Muscle layer of colon (tissue), 2 donors: ENCODE results near the gene CROT.

Experiments used
- H3K27ac ChIP-seq: one replicate; pipeline ENCODE4 v1.7.0; 2013; ENCODE audit warnings: low read depth, mild to moderate bottlenecking, low read length, moderate library complexity
- H3K27me3 ChIP-seq, 2 donors: one replicate each; pipeline ENCODE4 v1.7.0; 2013; ENCODE audit warnings: low read length in 2 of 2, mild to moderate bottlenecking in 2 of 2; ENCODE audit not compliant: insufficient read depth in 2 of 2, control insufficient read depth in 1 of 2
- H3K36me3 ChIP-seq: one replicate; pipeline ENCODE4 v1.7.0; 2013; ENCODE audit warnings: mild to moderate bottlenecking, low read length; ENCODE audit not compliant: insufficient read depth
- H3K4me1 ChIP-seq: one replicate; pipeline ENCODE4 v1.7.0; 2013; ENCODE audit warnings: mild to moderate bottlenecking, low read length; ENCODE audit not compliant: insufficient read depth
- H3K4me3 ChIP-seq, 2 donors: one replicate each; pipeline ENCODE4 v1.7.0; 2013; ENCODE audit warnings: low read length in 2 of 2, low read depth in 1 of 2, mild to moderate bottlenecking in 1 of 2, moderate library complexity in 1 of 2
- H3K9ac ChIP-seq: one replicate; pipeline ENCODE4 v1.7.0; 2013; ENCODE audit warnings: low read length
- H3K9me3 ChIP-seq: one replicate; pipeline ENCODE4 v1.7.0; 2013; ENCODE audit warnings: mild to moderate bottlenecking, low read length
- donor health status: abdominal sarcoma.
- donor health status: Adenocarcinoma of cecum.

CROT gene

GRCh38 chr7:87380905-87381304 lies 35.4 kb downstream of the CROT start:
- Histone ChIP-seq H3K27ac (no peak overlapping the region), H3K27me3 (no peaks in the 10 kb centered on the region), H3K36me3 (peaks cover 10% of the 10 kb centered on the region), H3K4me1 (no peaks in the 10 kb centered on the region), H3K4me3 (no peak overlapping the region), H3K9me3 (no peaks in the 10 kb centered on the region), H3K9ac (no peak overlapping the region)

GRCh38 chr7:87391020-87391701 lies 45.7 kb downstream of the CROT start:
- no peak overlapping the region for H3K4me3 ChIP-seq
- no peak overlapping the region for H3K27ac ChIP-seq
- no peaks in the 10 kb centered on the region for H3K27me3 ChIP-seq
- no peaks in the 10 kb centered on the region for H3K9me3 ChIP-seq
- H3K4me1 ChIP-seq = no peaks in the 10 kb centered on the region
- H3K36me3 ChIP-seq = peaks cover 22% of the 10 kb centered on the region
- no peak overlapping the region for H3K9ac ChIP-seq

- Histone ChIP-seq H3K36me3 (peaks cover 22% of the 10 kb centered on the region), H3K9ac (no peak overlapping the region), H3K27me3 (no peaks in the 10 kb centered on the region), H3K4me3 (no peak overlapping the region), H3K4me1 (no peaks in the 10 kb centered on the region), H3K27ac (no peak overlapping the region), H3K9me3 (no peaks in the 10 kb centered on the region)
Observed at GRCh38 chr7:87395442-87396020, 50.1 kb downstream of the CROT start.

GRCh38 chr7:87398446-87398845 lies 53.0 kb downstream of the CROT start:
- Histone ChIP-seq H3K27me3 (no peaks in the 10 kb centered on the region), H3K9me3 (no peaks in the 10 kb centered on the region), H3K36me3 (peaks cover 3% of the 10 kb centered on the region), H3K27ac (no peak overlapping the region), H3K9ac (no peak overlapping the region), H3K4me3 (no peak overlapping the region), H3K4me1 (no peaks in the 10 kb centered on the region)

GRCh38 chr7:87404674-87405073 lies 59.2 kb downstream of the CROT start:
- no peak overlapping the region for H3K27ac ChIP-seq
- no peak overlapping the region for H3K4me3 ChIP-seq
- no peaks in the 10 kb centered on the region for H3K9me3 ChIP-seq
- no peak overlapping the region for H3K9ac ChIP-seq
- H3K4me1 ChIP-seq = no peaks in the 10 kb centered on the region
- H3K36me3 ChIP-seq = no peaks in the 10 kb centered on the region
- no peaks in the 10 kb centered on the region for H3K27me3 ChIP-seq

- Histone ChIP-seq H3K4me3 (no peak overlapping the region), H3K27me3 (no peaks in the 10 kb centered on the region), H3K9me3 (no peaks in the 10 kb centered on the region), H3K9ac (no peak overlapping the region), H3K27ac (no peak overlapping the region), H3K4me1 (no peaks in the 10 kb centered on the region), H3K36me3 (no peaks in the 10 kb centered on the region)
Observed at GRCh38 chr7:87411186-87411585, 65.7 kb downstream of the CROT start.

GRCh38 chr7:87413029-87413428 lies 67.6 kb downstream of the CROT start:
- Histone ChIP-seq H3K27me3 (no peaks in the 10 kb centered on the region), H3K36me3 (no peaks in the 10 kb centered on the region), H3K9ac (no peak overlapping the region), H3K4me1 (no peaks in the 10 kb centered on the region), H3K9me3 (no peaks in the 10 kb centered on the region), H3K27ac (no peak overlapping the region), H3K4me3 (no peak overlapping the region)

GRCh38 chr7:87413951-87414793 lies 68.7 kb downstream of the CROT start:
- H3K27me3 ChIP-seq = no peaks in the 10 kb centered on the region
- no peaks in the 10 kb centered on the region for H3K4me1 ChIP-seq
- no peak overlapping the region for H3K27ac ChIP-seq
- no peaks in the 10 kb centered on the region for H3K9me3 ChIP-seq
- no peak overlapping the region for H3K4me3 ChIP-seq
- H3K9ac ChIP-seq = no peak overlapping the region
- H3K36me3 ChIP-seq = no peaks in the 10 kb centered on the region

- Histone ChIP-seq H3K4me3 (no peak overlapping the region), H3K4me1 (no peaks in the 10 kb centered on the region), H3K9ac (no peak overlapping the region), H3K27ac (no peak overlapping the region), H3K27me3 (no peaks in the 10 kb centered on the region), H3K36me3 (no peaks in the 10 kb centered on the region), H3K9me3 (no peaks in the 10 kb centered on the region)
Observed at GRCh38 chr7:87414794-87415188, 69.3 kb downstream of the CROT start.

GRCh38 chr7:87416682-87417587 lies 71.5 kb downstream of the CROT start:
- no peak overlapping the region for H3K27ac ChIP-seq
- H3K9ac ChIP-seq = no peak overlapping the region
- no peaks in the 10 kb centered on the region for H3K9me3 ChIP-seq
- H3K27me3 ChIP-seq = no peaks in the 10 kb centered on the region
- no peaks in the 10 kb centered on the region for H3K4me1 ChIP-seq
- no peaks in the 10 kb centered on the region for H3K36me3 ChIP-seq
- H3K4me3 ChIP-seq = no peak overlapping the region

- H3K9me3 ChIP-seq = no peaks in the 10 kb centered on the region
- no peaks in the 10 kb centered on the region for H3K27me3 ChIP-seq
- H3K27ac ChIP-seq = no peak overlapping the region
- no peaks in the 10 kb centered on the region for H3K36me3 ChIP-seq
- H3K9ac ChIP-seq = no peak overlapping the region
- no peak overlapping the region for H3K4me3 ChIP-seq
- H3K4me1 ChIP-seq = no peaks in the 10 kb centered on the region
Observed at GRCh38 chr7:87420173-87420572, 74.7 kb downstream of the CROT start.
